ENCODE measurements around the gene CYREN.

CYREN gene

DNA sequence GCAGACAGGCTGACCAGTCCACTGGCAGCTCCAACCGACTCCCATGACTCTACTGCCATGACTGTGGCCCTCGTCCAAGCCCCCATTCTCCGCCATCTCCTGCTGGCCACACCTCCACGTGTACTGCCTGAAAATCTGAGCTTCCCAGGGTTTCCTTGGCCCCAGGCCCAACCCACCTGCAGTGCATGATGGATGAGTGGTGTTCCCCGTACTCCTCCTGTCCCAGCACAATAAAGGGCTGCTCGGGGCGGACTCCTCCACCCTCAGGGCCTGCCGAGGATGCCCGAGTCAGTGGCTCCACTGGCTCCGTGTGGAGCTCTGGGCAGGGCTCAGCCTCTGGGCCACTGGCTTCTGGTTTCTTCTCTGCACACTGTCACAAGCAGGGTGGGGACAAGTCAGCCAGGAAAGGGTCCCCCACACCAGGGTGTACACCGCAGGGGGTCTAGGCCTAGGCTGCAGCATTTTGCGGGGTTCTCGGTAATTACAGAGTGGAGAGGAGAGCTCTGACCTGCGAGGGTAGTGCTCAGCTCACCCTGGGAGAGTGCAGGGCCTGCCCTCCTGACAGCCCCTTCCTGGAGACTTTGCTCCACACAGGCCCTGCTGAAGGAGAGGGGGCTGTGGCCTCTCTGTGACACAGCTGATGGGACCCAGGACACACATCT, 25.6 kb upstream of the CYREN start:
- DNase-seq, result no peak

GRCh38 chr7:135195156-135195555, 24.6 kb upstream of the CYREN start:
- DNase-seq, result no peak

DNA sequence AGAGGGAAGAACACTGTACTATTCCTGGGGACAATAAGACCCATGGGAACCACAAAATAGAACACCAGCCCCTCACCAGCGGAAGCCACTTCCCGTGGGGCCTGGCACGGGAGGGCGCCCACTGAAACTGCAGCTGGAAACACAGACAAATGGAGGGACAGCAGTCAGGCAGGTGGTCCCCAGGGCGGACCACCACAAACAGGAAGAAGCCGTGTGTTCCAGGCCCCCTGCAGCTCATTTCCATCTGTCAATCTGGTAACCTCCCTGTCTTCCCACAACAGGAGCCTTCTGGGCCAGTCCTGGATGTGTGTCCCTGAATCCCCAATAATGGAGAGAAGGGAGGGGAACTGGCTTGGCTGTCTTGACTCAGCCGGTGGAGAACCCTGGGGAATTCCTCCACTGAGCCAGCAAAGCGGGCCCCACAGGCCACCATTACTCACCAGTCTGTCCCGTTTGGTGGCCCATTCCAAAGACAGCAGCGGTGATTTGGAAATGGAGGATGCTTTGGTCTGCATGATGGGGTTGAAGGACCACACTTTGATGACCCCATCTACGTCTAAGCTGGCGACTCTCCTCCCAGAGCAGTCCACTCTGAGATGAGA, 24.1 kb upstream of the CYREN start:
- DNase-seq, result no peak

GRCh38 chr7:135193615-135194081, 23.1 kb upstream of the CYREN start:
- DNase-seq, result no peak

GRCh38 chr7:135192914-135193536, 22.5 kb upstream of the CYREN start:
- no peak for DNase-seq

GRCh38 chr7:135190703-135191102, 20.2 kb upstream of the CYREN start:
- no peak for DNase-seq

DNA sequence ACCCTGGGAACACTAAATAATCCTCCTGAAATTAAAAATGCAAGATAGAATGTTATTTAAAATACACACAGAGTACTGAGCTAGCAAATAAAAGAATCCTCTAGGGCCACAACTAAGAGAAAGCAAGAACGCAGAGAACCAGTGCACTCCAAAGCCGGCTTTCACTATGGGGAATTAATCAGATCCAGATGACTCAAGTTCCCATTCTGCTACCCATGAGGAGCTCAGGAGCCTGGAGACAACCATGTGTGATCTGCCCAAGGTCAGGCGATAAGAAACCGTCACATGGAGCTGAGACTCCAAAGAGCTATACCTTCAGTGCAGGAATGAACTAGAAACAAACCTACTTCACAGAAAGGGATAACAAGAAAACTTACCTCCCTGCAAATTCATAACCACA, 19.5 kb upstream of the CYREN start:
- DNase-seq, result no peak

DNA sequence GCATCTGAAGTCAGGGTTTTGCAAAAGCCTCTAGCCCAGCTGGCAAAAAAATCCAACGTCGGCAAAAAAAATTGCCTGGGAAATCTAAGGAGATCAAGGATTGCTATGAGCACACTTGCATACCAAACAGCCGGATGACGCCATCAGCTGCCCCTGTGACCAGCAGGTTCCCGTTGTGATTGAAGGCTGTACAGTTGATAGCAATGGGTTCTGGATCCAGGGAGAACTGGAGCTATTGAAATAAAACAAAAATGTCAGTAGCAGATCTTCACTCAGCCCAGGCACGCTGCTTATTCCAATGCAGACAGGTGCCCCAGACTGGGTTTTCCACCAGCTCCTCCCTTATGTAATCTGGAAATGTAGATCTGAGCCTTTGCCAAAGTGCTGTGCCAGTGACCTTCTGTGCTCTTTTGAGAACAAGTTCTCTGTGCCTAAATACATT, 18.7 kb upstream of the CYREN start:
- DNase-seq, result no peak

- DNase-seq, result no peak
Measured at GRCh38 chr7:135188298-135188984, 17.9 kb upstream of the CYREN start.

GRCh38 chr7:135186841-135187253, 16.3 kb upstream of the CYREN start:
- no peak for DNase-seq

GRCh38 chr7:135186261-135186540, 15.7 kb upstream of the CYREN start:
- DNase-seq, result no peak

DNA sequence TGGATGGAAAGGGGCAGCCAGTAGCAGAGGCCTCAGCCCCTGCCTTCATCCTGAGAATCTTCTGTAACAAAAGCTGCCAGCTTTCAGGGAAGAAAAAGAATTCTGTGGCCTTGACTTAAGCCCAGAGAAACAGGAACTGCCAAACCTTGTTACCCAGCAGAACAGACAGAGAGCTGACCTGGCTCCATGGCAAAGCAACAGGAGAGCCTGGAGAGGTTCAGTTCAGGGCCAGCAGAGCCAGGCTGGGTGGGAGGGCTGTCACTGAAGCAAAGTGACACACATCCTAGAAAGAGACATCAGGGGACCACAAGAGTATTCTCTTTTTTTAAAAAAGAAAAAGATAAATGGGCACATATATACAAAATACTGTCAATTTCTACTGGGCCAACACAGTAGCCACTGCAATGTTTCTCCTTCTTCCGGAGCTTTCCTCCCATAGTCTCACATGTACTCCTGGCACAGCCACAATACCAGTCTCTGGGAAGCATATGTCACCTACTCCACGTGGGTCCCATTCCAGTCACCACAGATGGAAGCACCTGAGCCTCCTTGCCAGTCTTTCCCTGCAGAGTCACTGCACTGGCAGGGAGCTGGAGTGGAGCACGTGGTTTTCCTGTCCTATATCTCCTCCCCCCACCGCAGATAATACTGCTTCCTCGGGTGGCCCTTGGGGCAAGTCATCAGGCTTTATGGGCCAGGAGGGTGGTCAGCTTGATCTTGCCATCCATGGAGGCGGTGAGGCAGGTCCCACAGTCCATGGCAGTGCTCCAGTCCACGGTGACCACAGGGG, 15.2 kb upstream of the CYREN start:
- DNase-seq, result no peak

DNA sequence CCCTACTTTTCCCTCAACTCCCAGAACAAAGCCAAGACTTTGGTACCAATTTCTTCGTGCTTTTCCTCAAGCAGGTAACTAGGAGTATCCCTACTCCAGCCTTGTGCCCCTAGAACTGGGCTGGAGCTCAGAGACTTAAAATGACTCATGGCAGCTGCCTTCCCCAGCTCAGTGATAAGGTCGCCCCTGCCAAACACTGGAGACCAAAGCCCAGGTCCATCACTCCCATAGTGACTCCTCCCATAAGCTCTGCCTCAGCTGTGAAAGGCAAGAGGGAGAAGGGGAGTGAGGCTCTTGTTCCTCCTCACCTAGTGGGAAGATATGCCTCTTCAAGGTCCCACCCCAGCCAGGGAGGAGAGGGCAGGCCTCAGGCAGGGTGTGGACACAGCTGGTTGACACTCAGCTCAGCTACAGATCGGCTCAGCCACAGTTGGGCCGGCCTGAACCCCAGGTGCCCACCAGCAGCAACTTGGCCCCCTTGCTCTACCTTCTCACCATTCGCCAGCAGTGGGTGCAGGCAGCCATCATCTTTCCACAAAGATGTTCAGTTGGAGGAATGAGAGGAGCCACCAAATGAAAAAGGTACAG, 13.8 kb upstream of the CYREN start:
- DNase-seq, result no peak

DNA sequence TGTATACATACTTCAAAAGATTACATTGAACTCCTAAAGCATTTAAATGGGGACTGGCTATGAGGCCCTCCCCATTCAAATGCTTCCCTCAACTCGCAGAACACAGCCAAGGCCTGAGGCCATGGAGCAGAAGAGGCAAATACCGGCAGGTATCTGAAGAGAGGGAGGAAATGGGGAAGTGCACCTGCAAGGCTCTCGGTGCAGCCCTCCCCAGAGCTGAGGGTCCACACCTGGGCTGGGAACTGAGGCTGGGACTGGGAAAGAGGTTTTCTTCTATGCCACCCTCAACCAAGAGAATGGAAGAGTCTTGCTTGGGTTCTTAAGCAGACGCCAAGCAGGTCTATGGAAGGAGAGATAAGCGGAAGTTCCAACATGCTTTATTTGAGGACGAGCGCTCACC, 13.0 kb upstream of the CYREN start:
- no peak for DNase-seq

GRCh38 chr7:135181929-135182678, 11.6 kb upstream of the CYREN start:
- no peak for DNase-seq

DNA sequence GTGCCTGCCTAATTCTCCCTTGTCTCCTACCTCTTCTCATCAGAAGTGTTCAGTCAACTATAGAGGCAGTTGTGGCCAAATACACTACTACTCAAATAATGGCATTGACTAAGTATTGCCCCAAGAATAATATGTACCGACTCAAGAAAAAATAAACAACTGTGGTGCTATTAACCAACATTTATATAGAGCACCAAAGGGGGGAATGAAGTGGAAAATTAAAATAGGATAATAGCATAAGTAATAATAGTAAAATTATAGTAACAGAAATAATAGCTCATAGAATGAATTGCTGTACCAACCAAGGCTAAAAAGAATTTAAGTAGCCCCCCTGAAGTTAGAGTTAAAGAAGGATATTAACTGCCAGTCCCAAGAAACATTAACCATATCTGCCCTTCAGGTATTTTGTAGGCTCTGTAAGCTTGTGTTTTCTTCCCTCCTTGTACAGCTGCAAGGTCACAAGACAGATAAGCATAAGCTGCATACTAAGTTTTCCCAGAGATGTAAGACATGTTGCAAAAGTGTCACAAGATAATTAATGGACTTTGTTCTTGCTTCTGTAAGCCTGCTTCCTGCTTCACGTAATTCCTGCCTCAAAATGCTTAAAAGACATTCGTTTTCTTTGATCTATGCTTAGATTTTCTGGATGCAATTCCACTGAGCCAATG, 10.9 kb upstream of the CYREN start:
- no peak for DNase-seq

DNA sequence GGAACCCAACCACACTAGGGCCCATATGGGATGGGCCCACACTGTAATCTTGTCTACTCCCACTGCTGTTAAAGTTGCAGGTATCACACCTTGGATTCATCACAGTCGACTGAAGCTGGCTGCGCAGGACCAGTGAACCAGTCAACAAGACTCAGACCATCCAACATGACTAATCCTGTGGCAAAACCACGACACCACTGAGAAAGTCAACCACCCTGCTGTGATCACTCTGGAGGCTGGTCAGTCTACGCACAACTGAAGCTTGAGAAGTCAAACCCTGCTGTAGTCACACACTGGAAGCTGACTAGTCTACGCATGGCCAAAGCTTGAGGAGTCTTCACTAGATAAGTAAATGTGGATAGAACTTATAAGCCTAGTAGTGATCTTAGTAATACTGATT, 9.6 kb upstream of the CYREN start:
- no peak for DNase-seq

DNA sequence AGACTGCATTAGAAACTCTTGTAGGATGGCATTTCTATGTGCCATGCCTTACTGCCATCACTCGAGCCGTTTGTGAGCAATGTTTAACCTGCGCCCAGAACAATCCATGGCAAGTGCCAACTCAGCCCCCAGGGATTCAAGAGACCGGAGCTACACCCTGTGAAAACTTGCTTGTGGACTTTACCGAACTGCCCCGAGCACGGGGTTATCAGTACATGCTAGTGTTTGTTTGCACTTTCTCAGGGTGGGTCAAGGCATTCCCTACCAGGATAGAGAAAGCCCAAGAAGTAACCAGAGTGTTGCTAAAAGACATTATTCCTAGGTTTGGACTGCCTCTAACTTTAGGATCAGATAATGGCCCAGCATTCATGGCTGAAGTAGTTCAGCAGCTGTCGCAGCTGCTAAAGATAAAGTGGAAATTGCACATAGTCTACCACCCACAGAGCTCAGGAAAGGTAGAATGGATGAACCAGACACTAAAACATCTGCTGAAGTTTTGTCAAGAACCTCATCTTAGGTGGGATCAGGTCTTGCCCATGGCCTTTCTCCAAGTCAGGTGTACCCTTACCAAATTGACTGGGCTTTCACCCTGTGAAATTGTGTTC, 8.9 kb upstream of the CYREN start:
- no peak for DNase-seq

DNA sequence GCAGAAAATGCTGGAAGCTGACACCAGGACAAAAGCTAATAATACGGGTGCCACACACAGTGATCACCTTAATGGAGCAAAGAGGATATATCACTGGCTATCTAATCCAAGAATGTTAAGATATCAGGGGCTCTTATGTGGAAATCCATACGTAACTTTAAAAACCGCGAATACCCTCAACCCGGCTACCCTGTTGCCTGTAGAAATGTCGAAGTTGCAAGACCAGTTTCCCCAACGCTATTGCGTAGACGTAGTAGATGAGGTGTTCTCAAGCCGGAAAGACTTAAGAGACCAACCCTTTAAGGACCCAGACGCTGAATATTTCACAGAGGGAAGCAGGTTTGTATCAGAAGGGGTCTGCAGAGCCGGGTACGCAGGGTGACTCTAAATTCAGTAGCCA, 7.9 kb upstream of the CYREN start:
- no peak for DNase-seq

DNA sequence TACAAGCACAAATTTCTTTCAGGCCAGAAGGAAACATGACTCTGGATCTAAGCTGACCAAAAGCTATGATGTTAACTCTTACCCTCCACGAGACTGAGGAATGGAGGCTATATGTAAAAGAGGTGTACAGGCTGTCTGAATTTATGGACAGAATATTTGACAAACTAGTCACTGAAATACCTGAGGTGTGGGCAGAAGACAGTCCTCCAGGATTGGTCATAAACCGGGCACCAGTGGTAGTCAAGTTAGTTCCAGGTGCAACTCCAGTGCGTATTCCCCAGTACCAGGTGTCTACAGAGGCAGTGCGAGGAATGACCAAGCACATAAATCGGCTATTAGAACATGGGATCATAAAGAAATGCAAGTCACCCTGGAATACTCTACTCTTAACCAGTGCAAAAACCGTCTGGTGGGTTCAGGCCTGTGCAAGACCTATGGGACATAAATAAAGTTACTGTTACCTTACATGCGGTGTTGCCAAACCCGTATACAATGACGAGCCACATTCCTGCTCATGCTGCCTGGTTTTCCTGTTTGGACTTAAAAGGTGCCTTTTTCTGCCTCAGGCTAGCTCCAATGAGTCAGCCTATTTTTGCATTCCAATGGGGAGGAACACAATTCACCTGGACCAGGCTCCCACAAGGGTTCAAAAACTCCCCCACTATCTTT, 6.7 kb upstream of the CYREN start:
- no peak for DNase-seq

Data from activated CD8-positive, alpha-beta memory T cell treated with anti-CD3 and anti-CD28 coated beads, Interleukin-2, amount 50 U/mL, for 4 hours (primary cell).